ENCODE results near the gene SSU72. TPM values are rescaled to one million over a fixed set of nuclear protein-coding genes. Genes with fewer than 3 reads are reported as not detected.

The SSU72 gene
- total RNA-seq, 1 donor from 2014 or later, result 97.4 TPM

- Mint-ChIP-seq H3K27me3 (ENCODE audit: low read depth) (no peaks in the 10 kb centered on the region), H3K4me1 (no peaks in the 10 kb centered on the region), H3K4me3 (peak overlapping the region; percentile 28), H3K36me3 (peaks cover 8% of the 10 kb centered on the region), H3K9me3 (no peaks in the 10 kb centered on the region), H3K27ac (no peak overlapping the region)
- DNase-seq (ENCODE audit: low spot score in 2 of 2, unreplicated experiment in 2 of 2), result no peak
- TF ChIP-seq, protein P1, sequence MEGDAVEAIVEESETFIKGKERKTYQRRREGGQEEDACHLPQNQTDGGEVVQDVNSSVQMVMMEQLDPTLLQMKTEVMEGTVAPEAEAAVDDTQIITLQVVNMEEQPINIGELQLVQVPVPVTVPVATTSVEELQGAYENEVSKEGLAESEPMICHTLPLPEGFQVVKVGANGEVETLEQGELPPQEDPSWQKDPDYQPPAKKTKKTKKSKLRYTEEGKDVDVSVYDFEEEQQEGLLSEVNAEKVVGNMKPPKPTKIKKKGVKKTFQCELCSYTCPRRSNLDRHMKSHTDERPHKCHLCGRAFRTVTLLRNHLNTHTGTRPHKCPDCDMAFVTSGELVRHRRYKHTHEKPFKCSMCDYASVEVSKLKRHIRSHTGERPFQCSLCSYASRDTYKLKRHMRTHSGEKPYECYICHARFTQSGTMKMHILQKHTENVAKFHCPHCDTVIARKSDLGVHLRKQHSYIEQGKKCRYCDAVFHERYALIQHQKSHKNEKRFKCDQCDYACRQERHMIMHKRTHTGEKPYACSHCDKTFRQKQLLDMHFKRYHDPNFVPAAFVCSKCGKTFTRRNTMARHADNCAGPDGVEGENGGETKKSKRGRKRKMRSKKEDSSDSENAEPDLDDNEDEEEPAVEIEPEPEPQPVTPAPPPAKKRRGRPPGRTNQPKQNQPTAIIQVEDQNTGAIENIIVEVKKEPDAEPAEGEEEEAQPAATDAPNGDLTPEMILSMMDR (IDR thresholded peaks at IDR 0.05; ENCODE audit: unreplicated experiment), result no peak
Observed at GRCh38 chr1:1537626-1538250, 36.9 kb downstream of the SSU72 start.

GRCh38 chr1:1536938-1537546 is 37.6 kb downstream of the SSU72 start:
- Mint-ChIP-seq H3K27ac (peak overlapping the region; percentile 26), H3K9me3 (peaks cover 2% of the 10 kb centered on the region), H3K27me3 (ENCODE audit: low read depth) (no peaks in the 10 kb centered on the region), H3K4me3 (no peak overlapping the region), H3K4me1 (no peaks in the 10 kb centered on the region), H3K36me3 (peaks cover 11% of the 10 kb centered on the region)
- TF ChIP-seq, protein P1 (IDR thresholded peaks at IDR 0.05; ENCODE audit: unreplicated experiment), result no peak
- DNase-seq (ENCODE audit: low spot score in 2 of 2, unreplicated experiment in 2 of 2), result no peak

GRCh38 chr1:1536019-1536937 is 38.4 kb downstream of the SSU72 start:
- H3K36me3 Mint-ChIP-seq, result peaks cover 8% of the 10 kb centered on the region
- no peak overlapping the region for H3K4me3 Mint-ChIP-seq
- H3K27me3 Mint-ChIP-seq (ENCODE audit: low read depth), result no peaks in the 10 kb centered on the region
- DNase-seq (ENCODE audit: low spot score in 2 of 2, unreplicated experiment in 2 of 2), result no peak
- TF ChIP-seq, protein P1 (IDR thresholded peaks at IDR 0.05; ENCODE audit: unreplicated experiment), result no peak
- H3K9me3 Mint-ChIP-seq, result peaks cover 6% of the 10 kb centered on the region
- peak overlapping the region; percentile 26 for H3K27ac Mint-ChIP-seq
- H3K4me1 Mint-ChIP-seq, result no peaks in the 10 kb centered on the region

GRCh38 chr1:1535201-1536018 is 39.3 kb downstream of the SSU72 start:
- H3K4me3 Mint-ChIP-seq, result no peak overlapping the region

More at GRCh38 chr1:1535201-1536018, 39.3 kb downstream of the SSU72 start:
- no peak overlapping the region for H3K27ac Mint-ChIP-seq
- no peak for DNase-seq (ENCODE audit: low spot score in 2 of 2, unreplicated experiment in 2 of 2)
- H3K4me1 Mint-ChIP-seq, result no peaks in the 10 kb centered on the region
- H3K9me3 Mint-ChIP-seq, result peaks cover 6% of the 10 kb centered on the region
- TF ChIP-seq, protein P1 (IDR thresholded peaks at IDR 0.05; ENCODE audit: unreplicated experiment), result no peak
- H3K27me3 Mint-ChIP-seq (ENCODE audit: low read depth), result no peaks in the 10 kb centered on the region
- H3K36me3 Mint-ChIP-seq, result peaks cover 12% of the 10 kb centered on the region
